Measurements from ENCODE around the gene DDC.
"Not testable (repeated sequence)": the region's sequence is repeated elsewhere in the genome, so short reads cannot be mapped to it uniquely, and the experiment has no call there.

Gene DDC

GRCh38 chr7:50462361-50462760 is 102.8 kb downstream of the DDC start:
- in situ Hi-C loops (cut with HindIII; ENCODE audit: low sequenced_read_pairs) = no loop called here

- in situ Hi-C loops (cut with HindIII; ENCODE audit: low sequenced_read_pairs) = no loop called here
These were observed 103.5 kb downstream of the DDC start for GRCh38 chr7:50461695-50462094.

GRCh38 chr7:50459183-50459582 is 106.0 kb downstream of the DDC start:
- in situ Hi-C loops (cut with HindIII; ENCODE audit: low sequenced_read_pairs) = not testable (repeated sequence)

GRCh38 chr7:50458651-50459050 is 106.6 kb downstream of the DDC start:
- in situ Hi-C loops (cut with HindIII; ENCODE audit: low sequenced_read_pairs) = not testable (repeated sequence)

- in situ Hi-C loops (cut with HindIII; ENCODE audit: low sequenced_read_pairs) = no loop called here
These were observed 108.7 kb downstream of the DDC start for GRCh38 chr7:50456371-50457123.

GRCh38 chr7:50455658-50456057 is 109.5 kb downstream of the DDC start:
- in situ Hi-C loops (cut with HindIII; ENCODE audit: low sequenced_read_pairs) = no loop called here

- in situ Hi-C loops (cut with HindIII; ENCODE audit: low sequenced_read_pairs) = no loop called here
These were observed 110.2 kb downstream of the DDC start for GRCh38 chr7:50454968-50455367.

- in situ Hi-C loops (cut with HindIII; ENCODE audit: low sequenced_read_pairs) = no loop called here
These were observed 114.6 kb downstream of the DDC start for GRCh38 chr7:50450590-50451032.

- in situ Hi-C loops (cut with HindIII; ENCODE audit: low sequenced_read_pairs) = no loop called here
These were observed 115.2 kb downstream of the DDC start, which contains the start of gene FIGNL1 for GRCh38 chr7:50449881-50450589. TSS of gene FIGNL1 (minus strand) at chr7:50450350. CDS start at chr7:50447287, 3,063 bp downstream.

- in situ Hi-C loops (cut with HindIII; ENCODE audit: low sequenced_read_pairs) = no loop called here
These were observed 115.7 kb downstream of the DDC start for GRCh38 chr7:50449501-50449880.

- in situ Hi-C loops (cut with HindIII; ENCODE audit: low sequenced_read_pairs) = no loop called here
These were observed 116.4 kb downstream of the DDC start for GRCh38 chr7:50448823-50449222.

- in situ Hi-C loops (cut with HindIII; ENCODE audit: low sequenced_read_pairs) = no loop called here
These were observed 118.7 kb downstream of the DDC start for GRCh38 chr7:50446542-50446960.

GRCh38 chr7:50436133-50436806 is 128.9 kb downstream of the DDC start:
- in situ Hi-C loops (cut with HindIII; ENCODE audit: low sequenced_read_pairs) = no loop called here

- in situ Hi-C loops (cut with HindIII; ENCODE audit: low sequenced_read_pairs) = no loop called here
These were observed 133.4 kb downstream of the DDC start for GRCh38 chr7:50431722-50432305.

GRCh38 chr7:50431316-50431715 is 133.9 kb downstream of the DDC start:
- in situ Hi-C loops (cut with HindIII; ENCODE audit: low sequenced_read_pairs) = no loop called here

GRCh38 chr7:50428911-50429310 is 136.3 kb downstream of the DDC start:
- in situ Hi-C loops (cut with HindIII; ENCODE audit: low sequenced_read_pairs) = loop anchor here (5.0 kb wide), 1 partner anchor 67 kb away; no protein-coding TSS in a partner anchor

GRCh38 chr7:50427518-50427917 is 137.7 kb downstream of the DDC start:
- in situ Hi-C loops (cut with HindIII; ENCODE audit: low sequenced_read_pairs) = loop anchor here (5.0 kb wide), 1 partner anchor 65 kb away; no protein-coding TSS in a partner anchor

GRCh38 chr7:50426280-50427045 is 138.7 kb downstream of the DDC start:
- in situ Hi-C loops (cut with HindIII; ENCODE audit: low sequenced_read_pairs) = loop anchor here (5.0 kb wide), 1 partner anchor 64 kb away; no protein-coding TSS in a partner anchor

GRCh38 chr7:50425318-50425717 is 139.9 kb downstream of the DDC start:
- in situ Hi-C loops (cut with HindIII; ENCODE audit: low sequenced_read_pairs) = loop anchor here (5.0 kb wide), 1 partner anchor 63 kb away; no protein-coding TSS in a partner anchor

GRCh38 chr7:50423860-50424259 is 141.3 kb downstream of the DDC start:
- in situ Hi-C loops (cut with HindIII; ENCODE audit: low sequenced_read_pairs) = no loop called here

Data from endothelial cell of hepatic sinusoid (primary cell).